Umbilical cord (tissue), 2 donors: Measurements from ENCODE around the gene SLC44A4. TPM values are rescaled to one million over a fixed set of nuclear protein-coding genes. Genes with fewer than 3 reads are reported as not detected.
"Not testable (repeated sequence)": the region's sequence is repeated elsewhere in the genome, so short reads cannot be mapped to it uniquely, and the experiment has no call there.

ENCODE experiments used
- DNase-seq: peaks from one replicate; pipeline ENCODE4 v3.0.0-alpha.2; 2015; ENCODE audit warnings: low spot score
- total RNA-seq: library from RNA; depleted of rRNA; stranded (reverse); fragments of >200 nt; gene quantifications from one replicate; pipeline ENCODE4 v1.2.3, GENCODE V29; 2014; ENCODE audit warnings: low replicate concordance; ENCODE audit not compliant: insufficient read depth

SLC44A4 gene
- total RNA-seq, 1 donor from 2014 or later = 0.96 TPM

GRCh38 chr6:31829633-31830283, 49.0 kb downstream of the SLC44A4 start:
- peak; percentile 75 for DNase-seq

GRCh38 chr6:31827286-31828079, 51.3 kb downstream of the SLC44A4 start, which contains the start of gene HSPA1B:
Gene HSPA1B (plus strand): TSS chr6:31827738. CDS start chr6:31827951, 213 bp downstream.
- DNase-seq = peak; percentile 100

GRCh38 chr6:31826793-31827285, 52.0 kb downstream of the SLC44A4 start:
- DNase-seq = peak; percentile 96

GRCh38 chr6:31825553-31825952, 53.2 kb downstream of the SLC44A4 start:
- no peak for DNase-seq

- DNase-seq = not testable (repeated sequence)
Measured at GRCh38 chr6:31823592-31824196, 55.1 kb downstream of the SLC44A4 start.

GRCh38 chr6:31822036-31822821, 56.6 kb downstream of the SLC44A4 start:
- DNase-seq = peak; percentile 88

GRCh38 chr6:31821301-31822035, 57.3 kb downstream of the SLC44A4 start:
- no peak for DNase-seq

GRCh38 chr6:31820399-31820798, 58.4 kb downstream of the SLC44A4 start:
- not testable (repeated sequence) for DNase-seq

GRCh38 chr6:31819871-31820299, 58.9 kb downstream of the SLC44A4 start:
- DNase-seq = no peak

- not testable (repeated sequence) for DNase-seq
Measured at GRCh38 chr6:31817929-31818511, 60.8 kb downstream of the SLC44A4 start.

GRCh38 chr6:31817133-31817928, 61.5 kb downstream of the SLC44A4 start:
- DNase-seq = not testable (repeated sequence)

GRCh38 chr6:31815025-31815838, 63.6 kb downstream of the SLC44A4 start, which contains the start of the genes HSPA1A and HSPA1L:
Gene HSPA1A (plus strand): TSS chr6:31815543. CDS start chr6:31815757, 214 bp downstream.
Gene HSPA1L (minus strand): TSS chr6:31815283. CDS start chr6:31811972, 3,311 bp downstream.
- DNase-seq = peak; percentile 99

GRCh38 chr6:31814677-31815024, 64.1 kb downstream of the SLC44A4 start:
- peak; percentile 99 for DNase-seq

- DNase-seq = no peak
Measured at GRCh38 chr6:31813465-31813849, 65.3 kb downstream of the SLC44A4 start.
